Measurements from ENCODE around the gene RFC4.

The RFC4 gene

GRCh38 chr3:186785495-186786018, 20.7 kb downstream of the RFC4 start:
- DNase-seq = no peak

GRCh38 chr3:186784820-186785494, 21.3 kb downstream of the RFC4 start:
- no peak for DNase-seq

- DNase-seq = peak; percentile 15
Observed at GRCh38 chr3:186783731-186784515, 22.4 kb downstream of the RFC4 start.

- peak; percentile 53 for DNase-seq
Observed at GRCh38 chr3:186783058-186783730, 23.1 kb downstream of the RFC4 start, which contains the start of gene EIF4A2. EIF4A2 (plus strand) TSS chr3:186783577; CDS start chr3:186783611, 34 bp downstream.

- peak; percentile 50 for DNase-seq
Observed at GRCh38 chr3:186782542-186783057, 23.7 kb downstream of the RFC4 start.

GRCh38 chr3:186779204-186779603, 27.1 kb downstream of the RFC4 start:
- DNase-seq = no peak

- no peak for DNase-seq
Observed at GRCh38 chr3:186775999-186776398, 30.3 kb downstream of the RFC4 start.

- peak; percentile 29 for DNase-seq
Observed at GRCh38 chr3:186772701-186773417, 33.4 kb downstream of the RFC4 start.

GRCh38 chr3:186772281-186772694, 34.0 kb downstream of the RFC4 start:
- no peak for DNase-seq

- no peak for DNase-seq
Observed at GRCh38 chr3:186760897-186761447, 45.3 kb downstream of the RFC4 start.

- DNase-seq = no peak
Observed at GRCh38 chr3:186760141-186760833, 46.0 kb downstream of the RFC4 start.

- DNase-seq = no peak
Observed at GRCh38 chr3:186759231-186759930, 46.9 kb downstream of the RFC4 start.

GRCh38 chr3:186757686-186758220, 48.5 kb downstream of the RFC4 start:
- DNase-seq = no peak

- DNase-seq = no peak
Observed at GRCh38 chr3:186757214-186757613, 49.1 kb downstream of the RFC4 start.

- no peak for DNase-seq
Observed at GRCh38 chr3:186754871-186755270, 51.4 kb downstream of the RFC4 start.

- no peak for DNase-seq
Observed at GRCh38 chr3:186754006-186754405, 52.3 kb downstream of the RFC4 start.

GRCh38 chr3:186751480-186751879, 54.8 kb downstream of the RFC4 start:
- DNase-seq = no peak

- no peak for DNase-seq
Observed at GRCh38 chr3:186750316-186750715, 56.0 kb downstream of the RFC4 start.

- no peak for DNase-seq
Observed at GRCh38 chr3:186746008-186746407, 60.3 kb downstream of the RFC4 start.

GRCh38 chr3:186743666-186744065, 62.6 kb downstream of the RFC4 start:
- DNase-seq = no peak
